T-helper 1 cell treated with Interleukin-12 subunit alpha and Interleukin-12 subunit beta and Interleukin-4 antibody, amounts not matched to agents 30 μg/mL and 1 μg/mL, for 36 hours (primary cell): ENCODE results near the gene ADK.

Experiments used
- H3K27ac Mint-ChIP-seq: one replicate; pipeline ENCODE4 v1.8.0; 2021; ENCODE audit warnings: mild to moderate bottlenecking, mixed read lengths
- H3K27me3 Mint-ChIP-seq: one replicate; pipeline ENCODE4 v1.8.0; 2021; ENCODE audit warnings: low read depth, mixed read lengths
- H3K36me3 Mint-ChIP-seq: one replicate; pipeline ENCODE4 v1.8.0; 2021; ENCODE audit warnings: low read depth, mixed read lengths
- H3K4me1 Mint-ChIP-seq: one replicate; pipeline ENCODE4 v1.8.0; 2021; ENCODE audit warnings: low read depth, mixed read lengths
- H3K4me3 Mint-ChIP-seq: one replicate; pipeline ENCODE4 v1.8.0; 2021; ENCODE audit warnings: mild to moderate bottlenecking, moderate library complexity, mixed read lengths
- H3K9me3 Mint-ChIP-seq: one replicate; pipeline ENCODE4 v1.8.0; 2021; ENCODE audit warnings: mixed read lengths

The ADK gene

GRCh38 chr10:74635655-74636054 lies 484.6 kb downstream of the ADK start:
- Mint-ChIP-seq H3K4me3 (no peak overlapping the region), H3K4me1 (no peaks in the 10 kb centered on the region), H3K27ac (no peak overlapping the region), H3K36me3 (peaks cover 17% of the 10 kb centered on the region), H3K27me3 (no peaks in the 10 kb centered on the region), H3K9me3 (peaks cover 19% of the 10 kb centered on the region)

GRCh38 chr10:74637685-74638084 lies 486.7 kb downstream of the ADK start:
- H3K4me3 Mint-ChIP-seq = no peak overlapping the region
- H3K27ac Mint-ChIP-seq = no peak overlapping the region
- peaks cover 15% of the 10 kb centered on the region for H3K9me3 Mint-ChIP-seq
- peaks cover 14% of the 10 kb centered on the region for H3K36me3 Mint-ChIP-seq
- no peaks in the 10 kb centered on the region for H3K27me3 Mint-ChIP-seq
- no peaks in the 10 kb centered on the region for H3K4me1 Mint-ChIP-seq

- no peak overlapping the region for H3K4me3 Mint-ChIP-seq
- peaks cover 4% of the 10 kb centered on the region for H3K36me3 Mint-ChIP-seq
- H3K9me3 Mint-ChIP-seq = peaks cover 10% of the 10 kb centered on the region
- H3K27ac Mint-ChIP-seq = no peak overlapping the region
- no peaks in the 10 kb centered on the region for H3K27me3 Mint-ChIP-seq
- no peaks in the 10 kb centered on the region for H3K4me1 Mint-ChIP-seq
Observed at GRCh38 chr10:74640134-74640921, 489.3 kb downstream of the ADK start.

GRCh38 chr10:74641659-74642058 lies 490.6 kb downstream of the ADK start:
- no peaks in the 10 kb centered on the region for H3K4me1 Mint-ChIP-seq
- peaks cover 10% of the 10 kb centered on the region for H3K9me3 Mint-ChIP-seq
- H3K36me3 Mint-ChIP-seq = peaks cover 2% of the 10 kb centered on the region
- H3K27me3 Mint-ChIP-seq = no peaks in the 10 kb centered on the region
- H3K4me3 Mint-ChIP-seq = no peak overlapping the region
- no peak overlapping the region for H3K27ac Mint-ChIP-seq

- H3K4me3 Mint-ChIP-seq = no peak overlapping the region
- H3K27ac Mint-ChIP-seq = no peak overlapping the region
- H3K9me3 Mint-ChIP-seq = peaks cover 10% of the 10 kb centered on the region
- no peaks in the 10 kb centered on the region for H3K27me3 Mint-ChIP-seq
- peaks cover 2% of the 10 kb centered on the region for H3K36me3 Mint-ChIP-seq
- no peaks in the 10 kb centered on the region for H3K4me1 Mint-ChIP-seq
Observed at GRCh38 chr10:74642901-74643595, 492.0 kb downstream of the ADK start.

GRCh38 chr10:74643596-74643975 lies 492.6 kb downstream of the ADK start:
- Mint-ChIP-seq H3K9me3 (peaks cover 10% of the 10 kb centered on the region), H3K4me3 (no peak overlapping the region), H3K27ac (no peak overlapping the region), H3K27me3 (no peaks in the 10 kb centered on the region), H3K36me3 (peaks cover 2% of the 10 kb centered on the region), H3K4me1 (no peaks in the 10 kb centered on the region)

- Mint-ChIP-seq H3K27ac (no peak overlapping the region), H3K4me1 (no peaks in the 10 kb centered on the region), H3K36me3 (peaks cover 2% of the 10 kb centered on the region), H3K9me3 (peaks cover 10% of the 10 kb centered on the region), H3K4me3 (no peak overlapping the region), H3K27me3 (no peaks in the 10 kb centered on the region)
Observed at GRCh38 chr10:74644738-74645137, 493.7 kb downstream of the ADK start.

- H3K4me3 Mint-ChIP-seq = no peak overlapping the region
- H3K4me1 Mint-ChIP-seq = no peaks in the 10 kb centered on the region
- H3K36me3 Mint-ChIP-seq = peaks cover 2% of the 10 kb centered on the region
- no peaks in the 10 kb centered on the region for H3K27me3 Mint-ChIP-seq
- H3K27ac Mint-ChIP-seq = no peak overlapping the region
- peaks cover 10% of the 10 kb centered on the region for H3K9me3 Mint-ChIP-seq
Observed at GRCh38 chr10:74645692-74646091, 494.7 kb downstream of the ADK start.

GRCh38 chr10:74650613-74651012 lies 499.6 kb downstream of the ADK start:
- Mint-ChIP-seq H3K4me3 (no peak overlapping the region), H3K36me3 (peaks cover 6% of the 10 kb centered on the region), H3K27me3 (no peaks in the 10 kb centered on the region), H3K27ac (no peak overlapping the region), H3K4me1 (no peaks in the 10 kb centered on the region), H3K9me3 (no peaks in the 10 kb centered on the region)

- no peak overlapping the region for H3K27ac Mint-ChIP-seq
- peaks cover 6% of the 10 kb centered on the region for H3K36me3 Mint-ChIP-seq
- no peaks in the 10 kb centered on the region for H3K9me3 Mint-ChIP-seq
- H3K4me1 Mint-ChIP-seq = no peaks in the 10 kb centered on the region
- H3K4me3 Mint-ChIP-seq = no peak overlapping the region
- no peaks in the 10 kb centered on the region for H3K27me3 Mint-ChIP-seq
Observed at GRCh38 chr10:74651565-74651964, 500.5 kb downstream of the ADK start.

- Mint-ChIP-seq H3K4me1 (no peaks in the 10 kb centered on the region), H3K27me3 (no peaks in the 10 kb centered on the region), H3K27ac (no peak overlapping the region), H3K36me3 (peaks cover 6% of the 10 kb centered on the region), H3K4me3 (no peak overlapping the region), H3K9me3 (no peaks in the 10 kb centered on the region)
Observed at GRCh38 chr10:74652664-74653063, 501.6 kb downstream of the ADK start.

- Mint-ChIP-seq H3K27ac (no peak overlapping the region), H3K4me1 (no peaks in the 10 kb centered on the region), H3K9me3 (no peaks in the 10 kb centered on the region), H3K4me3 (no peak overlapping the region), H3K36me3 (peaks cover 6% of the 10 kb centered on the region), H3K27me3 (no peaks in the 10 kb centered on the region)
Observed at GRCh38 chr10:74658511-74658910, 507.5 kb downstream of the ADK start.

GRCh38 chr10:74662635-74663034 lies 511.6 kb downstream of the ADK start:
- H3K36me3 Mint-ChIP-seq = no peaks in the 10 kb centered on the region
- H3K27ac Mint-ChIP-seq = no peak overlapping the region
- no peaks in the 10 kb centered on the region for H3K27me3 Mint-ChIP-seq
- H3K9me3 Mint-ChIP-seq = no peaks in the 10 kb centered on the region
- H3K4me1 Mint-ChIP-seq = no peaks in the 10 kb centered on the region
- no peak overlapping the region for H3K4me3 Mint-ChIP-seq

- Mint-ChIP-seq H3K36me3 (peaks cover 16% of the 10 kb centered on the region), H3K4me3 (no peak overlapping the region), H3K27me3 (no peaks in the 10 kb centered on the region), H3K4me1 (no peaks in the 10 kb centered on the region), H3K9me3 (peaks cover 6% of the 10 kb centered on the region), H3K27ac (no peak overlapping the region)
Observed at GRCh38 chr10:74669210-74669609, 518.2 kb downstream of the ADK start.

- H3K4me3 Mint-ChIP-seq = no peak overlapping the region
- peaks cover 24% of the 10 kb centered on the region for H3K36me3 Mint-ChIP-seq
- no peaks in the 10 kb centered on the region for H3K27me3 Mint-ChIP-seq
- no peak overlapping the region for H3K27ac Mint-ChIP-seq
- H3K9me3 Mint-ChIP-seq = peaks cover 6% of the 10 kb centered on the region
- peaks cover 3% of the 10 kb centered on the region for H3K4me1 Mint-ChIP-seq
Observed at GRCh38 chr10:74671716-74672115, 520.7 kb downstream of the ADK start.
